ENCODE data around the gene CFL1.

CFL1 gene

GRCh38 chr11:65886826-65887722, 29.1 kb upstream of the CFL1 start:
- intact Hi-C loops (cut with DNase I; ENCODE audit: low total_unique reads), result no loop called here
- Histone ChIP-seq H3K27ac (peak overlapping the region; percentile 93 to 95), H3K4me1 (peaks cover 4 to 61% (median 41%) of the 10 kb centered on the region in 4 donors)

GRCh38 chr11:65885808-65886536, 28.0 kb upstream of the CFL1 start:
- H3K36me3 ChIP-seq, result peaks cover 15 to 48% (median 26%) of the 10 kb centered on the region in 3 donors
- intact Hi-C loops (cut with DNase I; ENCODE audit: low total_unique reads), result loop anchor here (2.0 kb wide), 1 partner anchor 103 kb away; no protein-coding TSS in a partner anchor
- no peak for DNase-seq
- no peak overlapping the region for H3K27ac ChIP-seq
- TF ChIP-seq CTCF (IDR thresholded peaks at IDR 0.05), result no peak
- no peak overlapping the region for H3K4me3 ChIP-seq
- no peaks in the 10 kb centered on the region for H3K27me3 ChIP-seq
- peaks cover 0 to 50% (median 31%) of the 10 kb centered on the region in 4 donors for H3K4me1 ChIP-seq
- H3K9me3 ChIP-seq, result no peaks in the 10 kb centered on the region

More at GRCh38 chr11:65886826-65887722, 29.1 kb upstream of the CFL1 start:
- no peak for TF ChIP-seq CTCF (IDR thresholded peaks at IDR 0.05)
- Histone ChIP-seq H3K27me3 (no peaks in the 10 kb centered on the region), H3K4me3 (peak overlapping the region; percentile 61 to 83), H3K9me3 (no peaks in the 10 kb centered on the region), H3K36me3 (peaks cover 15 to 46% (median 26%) of the 10 kb centered on the region in 3 donors)
- no peak for DNase-seq

GRCh38 chr11:65885231-65885630, 27.3 kb upstream of the CFL1 start:
- no peak for TF ChIP-seq CTCF (IDR thresholded peaks at IDR 0.05)
- intact Hi-C loops (cut with DNase I; ENCODE audit: low total_unique reads), result loop anchor here (2.0 kb wide), 1 partner anchor 104 kb away; no protein-coding TSS in a partner anchor
- no peaks in the 10 kb centered on the region for H3K9me3 ChIP-seq
- H3K27me3 ChIP-seq, result no peaks in the 10 kb centered on the region
- peaks cover 0 to 43% (median 31%) of the 10 kb centered on the region in 4 donors for H3K4me1 ChIP-seq
- peaks cover 15 to 48% (median 26%) of the 10 kb centered on the region in 3 donors for H3K36me3 ChIP-seq
- H3K4me3 ChIP-seq, result no peak overlapping the region
- peak overlapping the region in 1 of 2 donors; percentile 41 for H3K27ac ChIP-seq
- no peak for DNase-seq

- Histone ChIP-seq H3K4me1 (peaks cover 0 to 38% (median 26%) of the 10 kb centered on the region in 4 donors), H3K9me3 (no peaks in the 10 kb centered on the region), H3K27me3 (no peaks in the 10 kb centered on the region), H3K4me3 (no peak overlapping the region), H3K27ac (peak overlapping the region in 1 of 2 donors; percentile 41), H3K36me3 (peaks cover 15 to 48% (median 26%) of the 10 kb centered on the region in 3 donors)
- peak; percentile 64 to 84 for DNase-seq
- intact Hi-C loops (cut with DNase I; ENCODE audit: low total_unique reads), result loop anchor here (2.0 kb wide), 1 partner anchor 104 kb away; no protein-coding TSS in a partner anchor
- peak; percentile 98 to 99 for TF ChIP-seq CTCF (IDR thresholded peaks at IDR 0.05)
These were observed 26.7 kb upstream of the CFL1 start for GRCh38 chr11:65884716-65885092.
